ENCODE measurements around the gene CSPG4.

GRCh38 chr15:75640483-75641178 is 72.0 kb downstream of the CSPG4 start:
- TF ChIP-seq POLR2A (IDR thresholded peaks at IDR 0.05; ENCODE audit: low read length), result no peak
- TF ChIP-seq GATA1 (IDR thresholded peaks at IDR 0.05; ENCODE audit: low read depth, low read length), result no peak

Measured in erythroblast (primary cell).